Lung (tissue), 12 donors: Measurements from ENCODE around the gene TLCD3A. TPM values are rescaled to one million over a fixed set of nuclear protein-coding genes. Genes with fewer than 3 reads are reported as not detected.
"Not testable (repeated sequence)": the region's sequence is repeated elsewhere in the genome, so short reads cannot be mapped to it uniquely, and the experiment has no call there.

Experiments used
- ATAC-seq: fragments of 200-7000 bp; cut with Tn5 transposase; one replicate; pipeline ENCODE4 v1.9.1; 2020; ENCODE audit warnings: moderate number of reproducible peaks; ENCODE audit not compliant: insufficient read depth, low FRiP score
- DNase-seq, 3 donors: peaks; one replicate each; pipeline ENCODE4 v3.0.0-alpha.2; 2013 to 2017
- H3K27ac ChIP-seq, 2 donors: one replicate each; pipeline ENCODE4 v1.5.1; 2013; ENCODE audit warnings: mild to moderate bottlenecking in 2 of 2, moderate library complexity in 2 of 2, control low read depth in 1 of 2, inconsistent platforms in 1 of 2, low read depth in 1 of 2, low read length in 1 of 2
- H3K27me3 ChIP-seq, 3 donors: one replicate each; pipeline ENCODE4 v1.5.1; 2013; ENCODE audit warnings: low read length in 2 of 3; ENCODE audit not compliant: control insufficient read depth in 3 of 3, insufficient read depth in 3 of 3
- H3K36me3 ChIP-seq, 4 donors: one replicate each; pipeline ENCODE4 v1.5.1; 2013; ENCODE audit warnings: low read length in 4 of 4, mild to moderate bottlenecking in 1 of 4, moderate library complexity in 1 of 4; ENCODE audit not compliant: control insufficient read depth in 4 of 4, insufficient read depth in 4 of 4
- H3K4me1 ChIP-seq, 5 donors: one replicate each; pipeline ENCODE4 v1.5.1; 2013; ENCODE audit warnings: low read length in 5 of 5, mild to moderate bottlenecking in 2 of 5, moderate library complexity in 1 of 5; ENCODE audit not compliant: control insufficient read depth in 5 of 5, insufficient read depth in 5 of 5
- H3K4me3 ChIP-seq: one replicate; pipeline ENCODE4 v1.5.1; 2013; ENCODE audit warnings: mild to moderate bottlenecking, control low read depth, moderate library complexity
- H3K9ac ChIP-seq, 2 donors: one replicate each; pipeline ENCODE4 v1.5.1; 2013; ENCODE audit warnings: low read length in 2 of 2, control low read depth in 1 of 2; ENCODE audit not compliant: insufficient read depth in 1 of 2
- H3K9me3 ChIP-seq, 4 donors: one replicate each; pipeline ENCODE4 v1.5.1; 2013; ENCODE audit warnings: low read length in 3 of 4, mild to moderate bottlenecking in 1 of 4, moderate library complexity in 1 of 4; ENCODE audit not compliant: control insufficient read depth in 4 of 4, insufficient read depth in 3 of 4
- WGBS, 2 donors: extraction: QIAGEN DNeasy Blood & Tissue Kit; methylation state at CpG; one replicate each; pipeline ENCODE4 v1.1.7; 2013; 5-methylcytosine and 5-hydroxymethylcytosine counted together
- polyA plus RNA-seq, 2 donors: library from polyadenylated mRNA; stranded (reverse); fragments of 200-250 nt; gene quantifications; one replicate each; pipeline ENCODE4 v1.2.1, GENCODE V29; 2013
- total RNA-seq, 2 donors: library from RNA; depleted of rRNA in 1 of 2; stranded (reverse); fragments of >200 nt in 1 of 2; gene quantifications; one replicate each; pipeline ENCODE4 v1.2.1, GENCODE V29; 2014 to 2021
- TF ChIP-seq, protein P1 (sequence below): IDR thresholded peaks from 2 replicates; pipeline ENCODE4 v1.5.1; 2012; ENCODE audit warnings: mild to moderate bottlenecking; ENCODE audit errors: control extremely low read depth, extremely low read depth
- donor health status: control.
- donor health status: control.
- donor health status: Bipolar disorder and iron deficiency.
- donor health status: healthy.
- donor health status: DM: yes; HTN: yes; CAD: no.

Gene TLCD3A
- total and polyA plus RNA-seq, 4 donors = 8.4 to 16.2 (median 11.0) TPM

DNA sequence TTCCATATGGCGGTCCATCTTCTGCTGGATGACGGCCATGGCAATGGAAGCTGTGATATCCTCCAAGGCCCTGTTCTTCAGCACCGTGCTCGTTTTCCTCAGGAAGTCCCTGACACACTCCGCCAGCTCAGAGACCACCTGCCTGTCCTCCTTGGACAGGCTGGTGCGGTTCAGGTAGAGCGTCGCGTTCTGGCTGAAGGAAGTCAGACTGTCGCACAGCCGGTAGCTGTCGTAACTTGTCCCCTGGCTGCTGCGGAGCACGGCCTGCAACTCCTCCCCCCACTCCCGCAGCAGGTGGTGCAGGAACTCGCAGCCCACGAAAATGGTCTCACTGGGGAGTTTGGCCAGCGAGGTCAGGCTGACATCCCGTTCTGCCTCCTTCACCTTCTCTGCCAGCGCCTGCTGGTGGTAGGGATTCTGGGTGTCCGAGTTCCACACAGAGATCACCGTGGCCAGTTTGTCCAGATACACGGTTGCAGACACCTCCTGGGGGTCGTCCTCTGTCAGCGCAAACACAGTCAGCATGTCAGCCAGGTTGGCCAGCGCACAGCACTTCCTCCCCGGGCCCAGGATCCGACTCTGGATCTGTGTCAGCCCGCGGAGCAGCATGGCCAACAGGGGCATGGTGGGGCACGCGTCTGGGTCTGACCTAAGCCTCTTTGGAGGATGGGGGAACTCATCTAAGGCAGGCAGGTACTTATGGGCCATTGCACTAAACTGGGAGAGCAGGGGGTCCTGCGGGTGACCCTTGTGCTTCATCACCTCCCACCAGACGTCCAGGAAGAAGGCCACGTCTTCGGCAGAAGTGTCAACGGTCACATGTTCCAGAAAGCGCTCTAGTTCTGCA is 14.6 kb downstream of the TLCD3A start:
- no peaks in the 10 kb centered on the region for H3K27me3 ChIP-seq
- H3K9me3 ChIP-seq = no peaks in the 10 kb centered on the region
- 88 to 94% methylated on average over 38 of the region's 38 CpGs for WGBS, 2 donors
- peaks cover 0 to 49% (median 36%) of the 10 kb centered on the region in 4 donors for H3K36me3 ChIP-seq
- DNase-seq (no peak), ATAC-seq (no peak)
- no peak overlapping the region for H3K27ac ChIP-seq
- TF ChIP-seq, protein P1, sequence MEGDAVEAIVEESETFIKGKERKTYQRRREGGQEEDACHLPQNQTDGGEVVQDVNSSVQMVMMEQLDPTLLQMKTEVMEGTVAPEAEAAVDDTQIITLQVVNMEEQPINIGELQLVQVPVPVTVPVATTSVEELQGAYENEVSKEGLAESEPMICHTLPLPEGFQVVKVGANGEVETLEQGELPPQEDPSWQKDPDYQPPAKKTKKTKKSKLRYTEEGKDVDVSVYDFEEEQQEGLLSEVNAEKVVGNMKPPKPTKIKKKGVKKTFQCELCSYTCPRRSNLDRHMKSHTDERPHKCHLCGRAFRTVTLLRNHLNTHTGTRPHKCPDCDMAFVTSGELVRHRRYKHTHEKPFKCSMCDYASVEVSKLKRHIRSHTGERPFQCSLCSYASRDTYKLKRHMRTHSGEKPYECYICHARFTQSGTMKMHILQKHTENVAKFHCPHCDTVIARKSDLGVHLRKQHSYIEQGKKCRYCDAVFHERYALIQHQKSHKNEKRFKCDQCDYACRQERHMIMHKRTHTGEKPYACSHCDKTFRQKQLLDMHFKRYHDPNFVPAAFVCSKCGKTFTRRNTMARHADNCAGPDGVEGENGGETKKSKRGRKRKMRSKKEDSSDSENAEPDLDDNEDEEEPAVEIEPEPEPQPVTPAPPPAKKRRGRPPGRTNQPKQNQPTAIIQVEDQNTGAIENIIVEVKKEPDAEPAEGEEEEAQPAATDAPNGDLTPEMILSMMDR = no peak
- H3K4me3 ChIP-seq = no peak overlapping the region
- no peak overlapping the region for H3K9ac ChIP-seq
- H3K4me1 ChIP-seq = peaks cover 3 to 12% (median 8%) of the 10 kb centered on the region in 5 donors

DNA sequence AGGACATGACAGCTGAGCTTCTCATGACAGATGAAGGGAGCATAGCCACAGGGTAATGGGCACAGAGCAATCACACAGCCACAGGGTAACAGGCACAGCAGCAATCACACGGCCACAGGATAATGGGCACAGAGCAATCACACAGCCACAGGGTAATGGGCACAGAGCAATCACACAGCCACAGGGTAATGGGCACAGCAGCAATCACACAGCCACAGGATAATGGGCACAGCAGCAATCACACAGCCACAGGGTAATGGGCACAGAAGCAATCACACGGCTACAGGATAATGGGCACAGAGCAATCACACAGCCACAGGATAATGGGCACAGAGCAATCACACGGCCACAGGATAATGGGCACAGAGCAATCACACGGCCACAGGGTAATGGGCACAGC is 16.2 kb downstream of the TLCD3A start:
- H3K4me1 ChIP-seq = peaks cover 6 to 12% (median 8%) of the 10 kb centered on the region in 5 donors
- ATAC-seq, H3K27ac ChIP-seq, H3K9ac ChIP-seq, H3K27me3 ChIP-seq, H3K9me3 ChIP-seq, H3K4me3 ChIP-seq, DNase-seq: not testable (repeated sequence)
- peaks cover 0 to 39% (median 27%) of the 10 kb centered on the region in 4 donors for H3K36me3 ChIP-seq
- WGBS, 2 donors = 96% methylated on average over 4 of the region's 4 CpGs

DNA sequence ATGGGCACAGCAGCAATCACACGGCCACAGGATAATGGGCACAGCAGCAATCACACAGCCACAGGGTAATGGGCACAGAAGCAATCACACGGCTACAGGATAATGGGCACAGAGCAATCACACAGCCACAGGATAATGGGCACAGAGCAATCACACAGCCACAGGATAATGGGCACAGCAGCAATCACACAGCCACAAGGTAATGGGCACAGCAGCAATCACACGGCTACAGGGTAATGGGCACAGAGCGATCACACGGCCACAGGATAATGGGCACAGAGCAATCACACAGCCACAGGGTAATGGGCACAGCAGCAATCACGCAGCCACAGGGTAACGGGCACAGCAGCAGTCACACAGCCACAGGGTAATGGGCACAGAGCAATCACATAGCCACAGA is 17.0 kb downstream of the TLCD3A start:
- 76 to 83% methylated on average over 7 of the region's 7 CpGs for WGBS, 2 donors
- H3K27me3 ChIP-seq, DNase-seq, H3K4me3 ChIP-seq, ATAC-seq, H3K9me3 ChIP-seq, H3K9ac ChIP-seq, H3K27ac ChIP-seq: not testable (repeated sequence)
- H3K4me1 ChIP-seq = peaks cover 6 to 12% (median 8%) of the 10 kb centered on the region in 5 donors
- peaks cover 0 to 38% (median 26%) of the 10 kb centered on the region in 4 donors for H3K36me3 ChIP-seq

DNA sequence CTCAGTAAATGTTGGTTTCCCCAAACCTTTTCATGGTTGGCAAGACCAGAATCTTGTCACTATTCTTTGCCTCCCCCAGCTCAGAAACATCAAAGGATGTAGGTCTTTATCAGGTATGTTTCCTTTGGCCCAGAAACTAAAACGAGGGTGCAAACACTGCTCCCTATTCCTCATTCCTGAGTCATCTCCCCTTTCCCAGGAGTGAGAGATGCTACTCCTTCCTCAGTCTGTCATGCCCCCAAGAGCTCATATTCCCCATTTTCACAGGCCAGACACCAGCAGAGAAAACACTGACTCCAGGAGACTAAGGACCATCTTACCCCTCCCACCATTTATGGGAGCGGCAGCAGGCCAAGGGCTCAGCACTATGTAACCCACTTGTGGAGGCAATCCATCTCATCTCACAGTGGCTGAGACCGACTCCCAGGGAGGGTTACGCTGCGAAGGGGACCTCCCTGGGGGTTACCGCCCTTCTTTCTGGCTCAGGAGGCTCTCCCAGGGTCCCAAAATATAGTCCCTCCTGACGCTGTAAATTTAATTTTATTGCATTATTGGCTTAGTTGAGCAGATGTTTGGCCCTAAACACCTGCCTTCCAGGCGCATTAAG is 18.1 kb downstream of the TLCD3A start:
- H3K27me3 ChIP-seq = no peaks in the 10 kb centered on the region
- no peak for ATAC-seq
- TF ChIP-seq, protein P1 = no peak
- H3K27ac ChIP-seq = no peak overlapping the region
- WGBS, 2 donors = 80 to 88% methylated on average over 8 of the region's 8 CpGs
- no peak for DNase-seq
- peaks cover 6 to 12% (median 8%) of the 10 kb centered on the region in 5 donors for H3K4me1 ChIP-seq
- peak overlapping the region in 1 of 2 donors; percentile 81 for H3K9ac ChIP-seq
- peaks cover 0 to 27% (median 15%) of the 10 kb centered on the region in 4 donors for H3K36me3 ChIP-seq
- H3K9me3 ChIP-seq = no peaks in the 10 kb centered on the region
- no peak overlapping the region for H3K4me3 ChIP-seq
